RWPE2 (cell line): ENCODE measurements around the gene NPEPL1.
A peak's percentile ranks its signal among the peaks of the same experiment; 100 is the strongest.
"Not testable (repeated sequence)": the region's sequence is repeated elsewhere in the genome, so short reads cannot be mapped to it uniquely, and the experiment has no call there.

ENCODE experiments used
- ATAC-seq: fragments of 200-7000 bp; cut with Tn5 transposase; 3 replicates; pipeline ENCODE4 v1.9.1; 2021; ENCODE audit warnings: low read depth
- DNase-seq: peaks from one replicate; pipeline ENCODE4 v3.0.0-alpha.2; 2020; ENCODE audit warnings: low spot score
- H3K27ac ChIP-seq: fragments of 450-650 bp; 2 replicates; pipeline ENCODE4 v1.5.1; 2017; ENCODE audit warnings: mild to moderate bottlenecking; ENCODE audit not compliant: poor library complexity, severe bottlenecking
- H3K27me3 ChIP-seq: fragments of 250-450 bp; sonication (Bioruptor Pico); 2 replicates; pipeline ENCODE4 v1.5.1; 2021; ENCODE audit warnings: mild to moderate bottlenecking, moderate library complexity; ENCODE audit not compliant: insufficient read depth, poor library complexity, severe bottlenecking
- H3K36me3 ChIP-seq: fragments of 250-450 bp; sonication (Bioruptor Pico); 2 replicates; pipeline ENCODE4 v1.5.1; 2020; ENCODE audit warnings: low read depth, mild to moderate bottlenecking, moderate library complexity
- H3K4me1 ChIP-seq: fragments of 250-450 bp; sonication (Bioruptor Pico); 2 replicates; pipeline ENCODE4 v1.5.1; 2021; ENCODE audit warnings: mild to moderate bottlenecking, moderate library complexity; ENCODE audit not compliant: insufficient read depth, poor library complexity, severe bottlenecking
- H3K4me3 ChIP-seq: fragments of 250-450 bp; sonication (Bioruptor Pico); 2 replicates; pipeline ENCODE4 v1.5.1; 2021; ENCODE audit warnings: mild to moderate bottlenecking, moderate library complexity; ENCODE audit not compliant: severe bottlenecking
- H3K9me3 ChIP-seq: fragments of 250-450 bp; sonication (Bioruptor Pico); 2 replicates; pipeline ENCODE4 v1.5.1; 2021; ENCODE audit warnings: mild to moderate bottlenecking, moderate library complexity; ENCODE audit not compliant: severe bottlenecking
- TF ChIP-seq, protein P1 (sequence below): fragments of 450-650 bp; IDR thresholded peaks from one replicate; pipeline ENCODE4 v1.5.1; 2017; ENCODE audit warnings: mild to moderate bottlenecking, moderate library complexity; ENCODE audit not compliant: poor library complexity, severe bottlenecking

The NPEPL1 gene

DNA sequence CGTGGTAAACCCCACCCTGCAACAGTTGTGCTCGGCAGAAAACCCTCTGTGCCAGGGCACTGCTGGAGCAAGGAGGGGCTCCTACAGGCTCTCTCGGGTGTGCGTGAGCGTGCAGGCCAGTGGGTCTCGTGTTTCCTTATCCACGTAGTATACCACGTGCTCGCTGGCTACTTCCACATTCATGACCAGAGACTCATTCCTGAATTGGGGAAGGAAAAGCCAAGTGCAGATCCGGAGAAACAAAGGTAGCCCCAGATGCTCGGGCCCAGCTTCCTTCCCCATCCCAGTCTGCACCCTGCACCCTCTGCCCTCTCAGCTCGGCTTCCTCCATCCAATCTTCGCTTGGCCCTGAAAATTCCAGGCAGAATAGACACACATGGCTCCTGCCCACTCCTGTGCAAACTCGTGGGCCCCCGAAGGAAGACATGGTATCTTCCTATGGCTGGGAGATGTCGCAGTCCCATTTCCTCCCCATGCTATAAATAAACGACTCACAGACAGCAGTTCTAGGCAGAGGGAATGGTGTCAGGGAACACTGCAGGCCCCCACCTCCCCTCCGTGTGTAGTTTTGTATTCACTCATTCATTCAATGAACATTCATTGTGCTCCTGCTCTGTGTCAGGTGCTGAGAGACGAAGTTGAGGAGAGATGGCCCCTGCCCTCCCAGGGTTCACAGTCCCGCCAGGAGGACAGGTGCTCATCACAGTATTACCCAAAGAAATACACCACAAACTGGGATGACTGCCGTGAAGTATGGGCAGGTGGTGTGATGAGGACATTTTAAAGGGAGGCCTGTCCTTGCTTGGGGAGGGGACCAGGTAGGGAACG, 29.6 kb downstream of the NPEPL1 start:
- ATAC-seq (no peak), DNase-seq (peak; percentile 74)
- Histone ChIP-seq H3K27ac (no peak overlapping the region), H3K27me3 (peaks cover 68% of the 10 kb centered on the region), H3K4me1 (no peaks in the 10 kb centered on the region), H3K36me3 (no peaks in the 10 kb centered on the region), H3K4me3 (no peak overlapping the region), H3K9me3 (no peaks in the 10 kb centered on the region)
- TF ChIP-seq, protein P1, sequence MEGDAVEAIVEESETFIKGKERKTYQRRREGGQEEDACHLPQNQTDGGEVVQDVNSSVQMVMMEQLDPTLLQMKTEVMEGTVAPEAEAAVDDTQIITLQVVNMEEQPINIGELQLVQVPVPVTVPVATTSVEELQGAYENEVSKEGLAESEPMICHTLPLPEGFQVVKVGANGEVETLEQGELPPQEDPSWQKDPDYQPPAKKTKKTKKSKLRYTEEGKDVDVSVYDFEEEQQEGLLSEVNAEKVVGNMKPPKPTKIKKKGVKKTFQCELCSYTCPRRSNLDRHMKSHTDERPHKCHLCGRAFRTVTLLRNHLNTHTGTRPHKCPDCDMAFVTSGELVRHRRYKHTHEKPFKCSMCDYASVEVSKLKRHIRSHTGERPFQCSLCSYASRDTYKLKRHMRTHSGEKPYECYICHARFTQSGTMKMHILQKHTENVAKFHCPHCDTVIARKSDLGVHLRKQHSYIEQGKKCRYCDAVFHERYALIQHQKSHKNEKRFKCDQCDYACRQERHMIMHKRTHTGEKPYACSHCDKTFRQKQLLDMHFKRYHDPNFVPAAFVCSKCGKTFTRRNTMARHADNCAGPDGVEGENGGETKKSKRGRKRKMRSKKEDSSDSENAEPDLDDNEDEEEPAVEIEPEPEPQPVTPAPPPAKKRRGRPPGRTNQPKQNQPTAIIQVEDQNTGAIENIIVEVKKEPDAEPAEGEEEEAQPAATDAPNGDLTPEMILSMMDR = no peak

DNA sequence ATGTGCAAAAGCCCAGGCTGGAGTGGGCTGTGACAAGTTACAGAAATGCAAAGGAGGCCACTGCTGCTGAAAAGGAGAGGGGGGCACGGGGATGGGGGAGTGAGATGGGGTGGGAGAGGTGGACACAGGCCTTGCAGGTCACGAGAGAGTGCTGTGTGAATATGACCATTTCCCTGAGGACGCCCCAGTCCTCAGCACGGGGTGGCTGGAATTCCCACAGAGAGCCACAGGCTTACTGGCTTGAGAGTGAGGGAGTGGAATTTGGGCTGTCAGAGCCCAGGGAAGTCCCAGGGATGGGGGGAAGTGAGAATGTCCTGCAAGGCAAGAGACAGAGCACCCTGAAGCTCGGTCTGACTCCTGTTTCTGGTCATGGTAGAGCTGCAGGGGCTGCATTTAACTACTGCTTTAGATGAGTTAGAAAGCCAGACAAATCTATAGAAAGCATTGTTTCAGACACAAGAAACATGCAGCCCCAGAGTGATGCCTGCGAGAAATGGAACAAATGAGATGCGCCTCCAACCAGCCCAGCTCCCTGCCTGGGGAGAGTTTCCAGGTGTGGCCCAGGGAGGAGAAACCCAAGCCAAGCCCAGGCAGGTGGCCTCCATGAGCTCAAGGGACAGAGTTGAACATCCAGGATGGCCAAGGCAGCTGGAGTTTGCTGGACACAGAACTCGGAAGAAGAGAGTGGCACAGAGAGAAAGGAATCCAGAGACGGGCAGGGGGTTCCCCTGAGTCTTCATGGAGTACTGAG, 30.5 kb downstream of the NPEPL1 start:
- H3K4me1 ChIP-seq = no peaks in the 10 kb centered on the region
- no peak for ATAC-seq
- no peaks in the 10 kb centered on the region for H3K36me3 ChIP-seq
- H3K27ac ChIP-seq = no peak overlapping the region
- H3K9me3 ChIP-seq = no peaks in the 10 kb centered on the region
- H3K27me3 ChIP-seq = peaks cover 74% of the 10 kb centered on the region
- no peak overlapping the region for H3K4me3 ChIP-seq
- TF ChIP-seq, protein P1 = no peak
- DNase-seq = peak; percentile 70

- TF ChIP-seq, protein P1 = no peak
- H3K27ac ChIP-seq = no peak overlapping the region
- no peaks in the 10 kb centered on the region for H3K4me1 ChIP-seq
- H3K9me3 ChIP-seq = no peaks in the 10 kb centered on the region
- DNase-seq (no peak), ATAC-seq (no peak)
- H3K36me3 ChIP-seq = no peaks in the 10 kb centered on the region
- peaks cover 74% of the 10 kb centered on the region for H3K27me3 ChIP-seq
- no peak overlapping the region for H3K4me3 ChIP-seq
Measured at GRCh38 chr20:58723628-58723984, 31.0 kb downstream of the NPEPL1 start.

- not testable (repeated sequence) for DNase-seq, H3K4me3 ChIP-seq, ATAC-seq, H3K9me3 ChIP-seq, H3K36me3 ChIP-seq, H3K4me1 ChIP-seq, H3K27ac ChIP-seq
- H3K27me3 ChIP-seq = peaks cover 77% of the 10 kb centered on the region
Measured at GRCh38 chr20:58726156-58726555, 33.6 kb downstream of the NPEPL1 start.

DNA sequence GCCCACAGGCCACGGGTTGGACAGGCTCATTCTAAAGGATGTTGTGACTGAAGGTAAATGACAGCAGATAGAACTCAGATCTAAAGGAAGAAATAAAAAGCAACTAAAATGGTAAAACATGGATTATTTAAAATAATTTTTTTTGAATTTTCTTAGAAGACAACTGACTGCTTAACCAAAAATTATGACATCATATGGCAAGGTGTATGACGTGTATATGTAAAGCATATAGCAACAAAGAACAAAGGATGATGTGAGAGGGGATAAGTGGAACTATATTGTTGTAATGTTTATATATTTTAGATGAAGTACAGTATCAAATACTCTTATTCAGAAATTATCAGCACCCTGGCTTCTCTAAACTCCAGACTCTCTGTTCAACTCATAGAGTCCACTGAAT, 38.6 kb downstream of the NPEPL1 start:
- H3K4me1 ChIP-seq = no peaks in the 10 kb centered on the region
- H3K27me3 ChIP-seq = peaks cover 82% of the 10 kb centered on the region
- no peaks in the 10 kb centered on the region for H3K9me3 ChIP-seq
- ATAC-seq = no peak
- no peaks in the 10 kb centered on the region for H3K36me3 ChIP-seq
- TF ChIP-seq, protein P1 = no peak
- no peak for DNase-seq
- H3K4me3 ChIP-seq = no peak overlapping the region
- no peak overlapping the region for H3K27ac ChIP-seq
